HEK293T (cell line): ENCODE measurements around the gene C5orf15.

Experiments
- ARNT ChIP-seq: fragments of 450-650 bp; IDR thresholded peaks from 2 replicates; pipeline ENCODE4 v1.6.1; 2017; ENCODE audit warnings: mild to moderate bottlenecking
- BHLHE40 ChIP-seq: fragments of 450-650 bp; IDR thresholded peaks from 2 replicates; pipeline ENCODE4 v1.6.1; 2016; ENCODE audit warnings: mild to moderate bottlenecking, moderate library complexity, borderline replicate concordance
- CTBP1 ChIP-seq: fragments of 450-650 bp; IDR thresholded peaks from 2 replicates; pipeline ENCODE4 v1.6.1; 2016; ENCODE audit warnings: borderline replicate concordance
- ELF4 ChIP-seq: fragments of 450-650 bp; IDR thresholded peaks from 2 replicates; pipeline ENCODE4 v1.6.1; 2017; ENCODE audit warnings: antibody characterized with exemption
- FOXA1 ChIP-seq: fragments of 450-650 bp; IDR thresholded peaks from 2 replicates; pipeline ENCODE4 v1.6.1; 2016; ENCODE audit warnings: mild to moderate bottlenecking
- FOXM1 ChIP-seq: fragments of 450-650 bp; IDR thresholded peaks from 2 replicates; pipeline ENCODE4 v1.6.1; 2017; ENCODE audit warnings: mild to moderate bottlenecking, borderline replicate concordance
- HDGF ChIP-seq: fragments of 450-650 bp; IDR thresholded peaks from 2 replicates; pipeline ENCODE4 v1.6.1; 2017; ENCODE audit warnings: antibody characterized with exemption, borderline replicate concordance
- L3MBTL2 ChIP-seq: fragments of 450-650 bp; conservative IDR thresholded peaks from 2 replicates; pipeline ENCODE4 v1.6.1; 2016; ENCODE audit warnings: mild to moderate bottlenecking
- NFRKB ChIP-seq: fragments of 450-650 bp; IDR thresholded peaks from 2 replicates; pipeline ENCODE4 v1.6.1; 2016; ENCODE audit warnings: mild to moderate bottlenecking, moderate library complexity
- SP1 ChIP-seq: fragments of 450-650 bp; IDR thresholded peaks from 2 replicates; pipeline ENCODE4 v1.6.1; 2017
- SUZ12 ChIP-seq: fragments of 450-650 bp; IDR thresholded peaks from 2 replicates; pipeline ENCODE4 v1.6.1; 2016; ENCODE audit warnings: mild to moderate bottlenecking
- TARDBP ChIP-seq: fragments of 450-650 bp; IDR thresholded peaks from 2 replicates; pipeline ENCODE4 v1.6.1; 2016
- ZNF384 ChIP-seq: fragments of 450-650 bp; IDR thresholded peaks from 2 replicates; pipeline ENCODE4 v1.6.1; 2016
- TF ChIP-seq, protein P1 (sequence below): fragments of 450-650 bp; IDR thresholded peaks from 2 replicates; pipeline ENCODE4 v1.6.1; 2016

DNA sequence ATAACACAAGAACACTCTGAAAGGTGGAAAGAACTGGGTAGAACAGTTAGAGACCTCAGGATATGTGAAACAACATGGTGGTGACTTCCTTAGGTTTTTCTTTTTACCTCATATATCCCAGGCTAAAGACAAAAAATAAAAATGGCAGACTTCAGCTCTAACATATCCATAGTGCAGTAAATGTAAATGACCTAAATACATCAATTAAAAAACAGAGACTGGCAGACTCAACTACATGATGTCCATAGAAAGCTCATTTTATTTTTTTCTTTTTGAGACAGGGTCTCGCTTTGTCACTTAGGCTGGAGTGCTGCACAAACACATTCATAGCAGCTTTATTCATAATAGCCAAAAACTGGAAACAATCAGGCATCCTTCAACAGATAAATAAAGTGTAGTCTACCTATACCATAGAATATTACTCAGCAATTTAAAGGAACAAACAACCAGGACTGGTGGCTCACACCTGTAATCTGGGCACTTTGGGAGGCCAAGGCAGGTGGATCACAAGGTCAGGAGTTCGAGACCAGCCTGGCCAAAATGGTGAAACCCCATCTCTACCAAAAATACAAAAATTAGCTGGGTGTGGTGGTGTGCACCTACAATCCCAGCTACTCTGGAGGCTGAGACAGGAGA, 4.8 kb downstream of the C5orf15 start:
- TF ChIP-seq SP1 (no peak), ARNT (no peak), ELF4 (no peak), TARDBP (no peak), ZNF384 (no peak), SUZ12 (no peak), L3MBTL2 (no peak), FOXM1 (no peak), HDGF (no peak), FOXA1 (no peak), CTBP1 (no peak), BHLHE40 (no peak), NFRKB (no peak)
- TF ChIP-seq, protein P1, sequence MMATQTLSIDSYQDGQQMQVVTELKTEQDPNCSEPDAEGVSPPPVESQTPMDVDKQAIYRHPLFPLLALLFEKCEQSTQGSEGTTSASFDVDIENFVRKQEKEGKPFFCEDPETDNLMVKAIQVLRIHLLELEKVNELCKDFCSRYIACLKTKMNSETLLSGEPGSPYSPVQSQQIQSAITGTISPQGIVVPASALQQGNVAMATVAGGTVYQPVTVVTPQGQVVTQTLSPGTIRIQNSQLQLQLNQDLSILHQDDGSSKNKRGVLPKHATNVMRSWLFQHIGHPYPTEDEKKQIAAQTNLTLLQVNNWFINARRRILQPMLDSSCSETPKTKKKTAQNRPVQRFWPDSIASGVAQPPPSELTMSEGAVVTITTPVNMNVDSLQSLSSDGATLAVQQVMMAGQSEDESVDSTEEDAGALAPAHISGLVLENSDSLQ = no peak
